Tibial nerve (tissue), 4 donors: Measurements from ENCODE around the gene CDC123. TPM values are rescaled to one million over a fixed set of nuclear protein-coding genes. Genes with fewer than 3 reads are reported as not detected.
"Not testable (repeated sequence)": the region's sequence is repeated elsewhere in the genome, so short reads cannot be mapped to it uniquely, and the experiment has no call there.

Experiments used
- DNase-seq, 2 donors: peaks; one replicate each; pipeline ENCODE4 v3.0.0-alpha.2; 2019; ENCODE audit warnings: low spot score in 2 of 2
- H3K27ac ChIP-seq, 4 donors: fragments of 200-600 bp; sonication (generic) in 3 of 4; one replicate each; pipeline ENCODE4 v1.5.1; 2017 to 2019; ENCODE audit warnings: mild to moderate bottlenecking in 1 of 4
- H3K27me3 ChIP-seq, 2 donors: fragments of 200-600 bp; sonication (generic) in 1 of 2; one replicate each; pipeline versions ENCODE4 v1.5.1 to v1.6.0; 2017 to 2019
- H3K36me3 ChIP-seq, 3 donors: fragments of 200-600 bp; sonication (generic); one replicate each; pipeline ENCODE4 v1.5.1; 2018 to 2019
- H3K4me1 ChIP-seq, 4 donors: fragments of 200-600 bp; sonication (generic) in 3 of 4; one replicate each; pipeline ENCODE4 v1.5.1; 2017 to 2019
- H3K4me3 ChIP-seq, 4 donors: fragments of 200-600 bp; sonication (generic) in 3 of 4; one replicate each; pipeline ENCODE4 v1.5.1; 2017 to 2019; ENCODE audit warnings: mild to moderate bottlenecking in 1 of 4, moderate library complexity in 1 of 4
- H3K9me3 ChIP-seq, 4 donors: fragments of 200-600 bp; sonication (generic) in 3 of 4; one replicate each; pipeline ENCODE4 v1.5.1; 2017 to 2019
- EP300 ChIP-seq, 2 donors: sonication (generic); formaldehyde crosslinking; IDR thresholded peaks; one replicate each; pipeline ENCODE4 v1.6.1; 2017; ENCODE audit warnings: antibody characterized with exemption in 2 of 2, mild to moderate bottlenecking in 1 of 2
- POLR2A ChIP-seq, 2 donors: fragments of 450-650 bp; IDR thresholded peaks; one replicate each; pipeline ENCODE4 v1.6.1; 2017; ENCODE audit warnings: antibody characterized with exemption in 2 of 2, mild to moderate bottlenecking in 2 of 2, moderate library complexity in 2 of 2
- WGBS, 2 donors: methylation state at CpG; one replicate each; pipeline ENCODE4 v1.1.5; 2018; 5-methylcytosine and 5-hydroxymethylcytosine counted together
- total RNA-seq, 4 donors: library from RNA; depleted of rRNA; stranded (reverse); fragments of >200 nt; gene quantifications; one replicate each; pipeline ENCODE4 v1.1.0, GENCODE V29; 2016
- TF ChIP-seq, protein P1 (sequence below), 5 experiments: fragments of 200-600 bp in 3 of 5; fragments of 450-650 bp in 2 of 5; sonication (generic) in 3 of 5; IDR thresholded peaks; one replicate each; pipeline ENCODE4 v1.5.1; 2016 to 2019; ENCODE audit warnings: antibody characterized with exemption in 5 of 5, mild to moderate bottlenecking in 3 of 5, moderate library complexity in 2 of 5

The CDC123 gene
- total RNA-seq, 4 donors from 2014 or later, result 32.7 to 80.0 (median 37.7) TPM

DNA sequence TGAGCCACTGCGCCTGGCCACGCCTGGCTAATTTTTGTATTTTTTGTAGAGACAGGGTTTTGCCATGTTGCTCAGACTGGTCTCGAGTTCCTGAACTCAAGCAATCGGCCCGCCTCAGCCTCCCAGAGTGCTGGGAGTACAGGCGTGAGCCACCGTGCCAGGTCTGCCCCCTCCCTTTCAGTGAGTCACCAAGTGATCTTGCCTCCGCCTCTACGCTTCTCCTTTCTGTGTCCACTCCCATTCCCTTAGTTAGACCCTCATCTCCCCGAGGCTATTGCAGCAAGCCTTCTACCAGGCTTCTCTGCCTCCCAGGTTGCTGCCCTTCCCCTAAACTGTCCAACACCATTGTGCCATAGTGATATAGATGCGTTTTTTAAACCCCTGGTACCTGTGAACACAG lies 32.9 kb downstream of the CDC123 start:
- no peak overlapping the region for H3K27ac ChIP-seq
- no peak for TF ChIP-seq EP300 (IDR thresholded peaks at IDR 0.05)
- no peak for TF ChIP-seq POLR2A (IDR thresholded peaks at IDR 0.05)
- TF ChIP-seq, protein P1, sequence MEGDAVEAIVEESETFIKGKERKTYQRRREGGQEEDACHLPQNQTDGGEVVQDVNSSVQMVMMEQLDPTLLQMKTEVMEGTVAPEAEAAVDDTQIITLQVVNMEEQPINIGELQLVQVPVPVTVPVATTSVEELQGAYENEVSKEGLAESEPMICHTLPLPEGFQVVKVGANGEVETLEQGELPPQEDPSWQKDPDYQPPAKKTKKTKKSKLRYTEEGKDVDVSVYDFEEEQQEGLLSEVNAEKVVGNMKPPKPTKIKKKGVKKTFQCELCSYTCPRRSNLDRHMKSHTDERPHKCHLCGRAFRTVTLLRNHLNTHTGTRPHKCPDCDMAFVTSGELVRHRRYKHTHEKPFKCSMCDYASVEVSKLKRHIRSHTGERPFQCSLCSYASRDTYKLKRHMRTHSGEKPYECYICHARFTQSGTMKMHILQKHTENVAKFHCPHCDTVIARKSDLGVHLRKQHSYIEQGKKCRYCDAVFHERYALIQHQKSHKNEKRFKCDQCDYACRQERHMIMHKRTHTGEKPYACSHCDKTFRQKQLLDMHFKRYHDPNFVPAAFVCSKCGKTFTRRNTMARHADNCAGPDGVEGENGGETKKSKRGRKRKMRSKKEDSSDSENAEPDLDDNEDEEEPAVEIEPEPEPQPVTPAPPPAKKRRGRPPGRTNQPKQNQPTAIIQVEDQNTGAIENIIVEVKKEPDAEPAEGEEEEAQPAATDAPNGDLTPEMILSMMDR (IDR thresholded peaks at IDR 0.05), result no peak
- 94% methylated on average over 11 of the region's 11 CpGs for WGBS, 2 donors
- no peaks in the 10 kb centered on the region for H3K9me3 ChIP-seq
- H3K4me3 ChIP-seq, result no peak overlapping the region
- no peaks in the 10 kb centered on the region for H3K27me3 ChIP-seq
- peaks cover 0 to 52% (median 2%) of the 10 kb centered on the region in 3 donors for H3K36me3 ChIP-seq
- H3K4me1 ChIP-seq, result peaks cover 0 to 14% (median 10%) of the 10 kb centered on the region in 4 donors
- DNase-seq, result no peak

DNA sequence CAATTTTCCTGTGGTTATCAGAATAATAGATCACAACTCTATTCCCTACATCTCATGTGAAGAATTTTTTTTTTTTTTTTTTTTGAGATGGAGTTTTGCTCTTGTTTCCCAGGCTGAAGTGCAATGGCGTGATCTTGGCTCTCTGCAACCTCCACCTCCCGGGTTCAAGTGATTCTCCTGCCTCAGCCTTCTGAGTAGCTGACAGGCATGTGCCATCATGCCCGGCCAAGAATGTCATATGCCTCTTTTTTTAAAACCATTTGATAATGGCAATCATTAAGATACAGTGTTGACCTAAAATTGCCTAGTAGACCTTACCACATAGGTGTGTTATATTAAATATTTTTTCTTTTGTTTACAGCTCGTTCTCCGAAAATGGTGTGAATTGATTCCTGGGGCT lies 38.7 kb downstream of the CDC123 start:
- H3K36me3 ChIP-seq, result peaks cover 0 to 79% (median 11%) of the 10 kb centered on the region in 3 donors
- 96 to 97% methylated on average over 5 of the region's 5 CpGs for WGBS, 2 donors

DNA sequence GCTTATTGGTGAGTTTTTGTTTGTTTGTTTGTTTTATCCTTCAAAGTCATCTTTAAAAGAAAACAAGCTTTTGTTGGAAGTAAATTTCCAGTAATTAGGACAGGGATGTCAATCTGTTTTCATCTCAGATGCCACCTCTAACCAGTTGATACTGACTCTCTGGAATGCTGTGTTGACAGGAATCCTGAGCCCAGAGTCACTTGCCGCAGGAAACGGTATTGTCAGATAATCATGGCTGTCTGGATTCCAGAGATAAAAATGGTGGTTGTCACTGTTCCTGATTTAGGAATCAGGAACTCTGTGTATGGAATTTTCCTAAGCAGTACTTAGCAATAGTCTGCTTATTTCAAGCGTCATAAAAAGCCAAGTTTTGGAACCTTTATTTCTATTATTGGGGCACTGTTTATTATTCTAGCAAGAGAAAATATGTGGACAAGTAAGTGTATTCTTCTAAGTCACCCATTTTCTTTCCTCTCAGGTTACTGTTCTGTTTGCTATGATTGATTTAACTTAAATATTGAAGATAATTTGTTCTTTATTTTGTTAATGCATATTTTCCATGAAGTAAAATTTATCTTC lies 39.2 kb downstream of the CDC123 start:
- Histone ChIP-seq H3K36me3 (peaks cover 0 to 74% (median 11%) of the 10 kb centered on the region in 3 donors), H3K4me1 (peaks cover 0 to 10% (median 0%) of the 10 kb centered on the region in 4 donors), H3K27me3 (no peaks in the 10 kb centered on the region), H3K27ac (peak overlapping the region in 1 of 4 donors; percentile 16), H3K9me3 (no peaks in the 10 kb centered on the region), H3K4me3 (no peak overlapping the region)
- 79 to 88% methylated on average over 3 of the region's 3 CpGs for WGBS, 2 donors
- TF ChIP-seq POLR2A (IDR thresholded peaks at IDR 0.05), result no peak
- TF ChIP-seq EP300 (IDR thresholded peaks at IDR 0.05), result no peak
- TF ChIP-seq, protein P1 (IDR thresholded peaks at IDR 0.05), result no peak
- DNase-seq, result no peak

More for the DNA sequence above, 38.7 kb downstream of the CDC123 start:
- H3K4me3 ChIP-seq, H3K27me3 ChIP-seq, H3K27ac ChIP-seq, DNase-seq, H3K9me3 ChIP-seq: not testable (repeated sequence)
- H3K4me1 ChIP-seq, result peaks cover 0 to 10% (median 0%) of the 10 kb centered on the region in 4 donors

DNA sequence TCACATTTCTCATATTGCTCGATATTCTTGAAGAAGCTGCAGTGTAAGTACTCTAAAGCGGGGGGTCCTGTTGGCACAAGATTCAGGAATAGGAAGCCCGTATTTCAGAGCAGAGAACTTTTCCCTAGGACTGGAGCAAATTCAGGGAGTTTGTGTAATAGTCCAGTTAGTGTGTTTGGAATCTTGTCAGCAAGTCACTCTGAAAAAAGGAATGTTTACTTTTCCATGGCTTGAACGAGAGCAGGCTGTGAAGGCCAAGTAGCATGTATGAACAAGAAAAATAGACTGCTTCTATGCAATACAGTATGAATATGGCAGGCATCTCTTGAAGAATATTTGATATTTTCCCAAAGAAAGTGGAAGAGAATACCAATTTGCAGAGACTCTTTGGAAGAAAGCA lies 39.8 kb downstream of the CDC123 start:
- H3K27ac ChIP-seq, result peak overlapping the region in 1 of 4 donors; percentile 16
- no peak for DNase-seq
- no peak overlapping the region for H3K4me3 ChIP-seq
- H3K27me3 ChIP-seq, result no peaks in the 10 kb centered on the region
- TF ChIP-seq EP300 (IDR thresholded peaks at IDR 0.05), result no peak
- TF ChIP-seq, protein P1 (IDR thresholded peaks at IDR 0.05), result no peak
- TF ChIP-seq POLR2A (IDR thresholded peaks at IDR 0.05), result no peak
- peaks cover 0 to 71% (median 11%) of the 10 kb centered on the region in 3 donors for H3K36me3 ChIP-seq
- H3K4me1 ChIP-seq, result peaks cover 0 to 15% (median 0%) of the 10 kb centered on the region in 4 donors
- no peaks in the 10 kb centered on the region for H3K9me3 ChIP-seq
- WGBS, 2 donors, result 54 to 68% methylated on average over 4 of the region's 4 CpGs

DNA sequence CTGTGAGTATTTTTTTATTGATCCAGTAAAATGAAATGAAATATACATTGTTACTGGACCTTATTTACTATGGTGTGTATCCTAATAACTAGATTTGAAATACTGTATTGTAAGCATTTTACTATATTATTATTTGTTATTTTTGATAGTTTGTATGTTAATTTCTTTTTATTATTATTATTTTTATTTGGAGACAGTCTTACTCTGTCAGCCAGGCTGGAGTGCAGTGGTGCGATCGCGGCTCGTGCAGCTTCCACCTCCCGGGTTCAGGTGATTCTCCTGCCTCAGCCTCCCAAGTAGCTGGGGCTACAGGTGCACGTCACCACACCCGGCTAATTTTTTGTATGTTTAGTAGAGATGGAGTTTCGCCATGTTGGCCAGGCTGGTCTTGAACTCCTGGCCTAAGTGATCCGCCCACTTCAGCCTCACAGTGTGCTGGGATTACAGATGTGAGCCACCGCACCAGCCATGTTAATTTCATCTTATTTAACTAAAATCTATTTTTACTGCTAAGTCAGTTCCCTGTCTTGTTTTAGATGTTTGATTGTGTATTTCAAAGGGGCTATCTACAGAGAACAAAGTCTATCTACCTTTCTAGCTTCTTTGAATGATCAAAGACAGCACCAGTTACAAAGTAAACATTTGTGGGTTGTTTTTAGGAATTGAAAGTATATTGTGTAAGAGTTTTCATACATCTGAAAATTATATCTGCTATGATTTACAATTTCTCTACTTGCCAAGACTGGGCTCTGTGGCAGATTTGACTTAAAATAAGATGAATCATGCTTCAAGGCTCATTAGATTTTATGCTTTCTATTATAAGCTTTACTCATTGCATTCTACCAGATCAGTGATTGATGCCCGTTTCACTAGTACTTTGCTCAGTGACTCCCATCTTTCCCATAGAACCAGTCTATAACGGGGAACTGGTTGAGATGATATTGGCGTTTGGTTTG lies 41.6 kb downstream of the CDC123 start:
- Histone ChIP-seq H3K27me3 (no peaks in the 10 kb centered on the region), H3K4me1 (peaks cover 0 to 32% (median 6%) of the 10 kb centered on the region in 4 donors), H3K27ac (no peak overlapping the region), H3K9me3 (no peaks in the 10 kb centered on the region), H3K36me3 (peaks cover 0 to 55% (median 11%) of the 10 kb centered on the region in 3 donors), H3K4me3 (no peak overlapping the region)
- 95 to 96% methylated on average over 13 of the region's 13 CpGs for WGBS, 2 donors
- no peak for DNase-seq
- TF ChIP-seq, protein P1 (IDR thresholded peaks at IDR 0.05), result no peak
- TF ChIP-seq EP300 (IDR thresholded peaks at IDR 0.05), result no peak
- TF ChIP-seq POLR2A (IDR thresholded peaks at IDR 0.05), result no peak
